GM18861 (cell line): ENCODE results near the gene EPG5.
"Not testable (repeated sequence)": the region's sequence is repeated elsewhere in the genome, so short reads cannot be mapped to it uniquely, and the experiment has no call there.

ENCODE experiments used
- ATAC-seq: cut with Tn5 transposase; IDR thresholded peaks from one replicate; pipeline ENCODE4 v1.9.1; 2021; ENCODE audit not compliant: unreplicated experiment

EPG5 gene

GRCh38 chr18:45980229-45980628 is 13.1 kb upstream of the EPG5 start:
- ATAC-seq, result no peak

DNA sequence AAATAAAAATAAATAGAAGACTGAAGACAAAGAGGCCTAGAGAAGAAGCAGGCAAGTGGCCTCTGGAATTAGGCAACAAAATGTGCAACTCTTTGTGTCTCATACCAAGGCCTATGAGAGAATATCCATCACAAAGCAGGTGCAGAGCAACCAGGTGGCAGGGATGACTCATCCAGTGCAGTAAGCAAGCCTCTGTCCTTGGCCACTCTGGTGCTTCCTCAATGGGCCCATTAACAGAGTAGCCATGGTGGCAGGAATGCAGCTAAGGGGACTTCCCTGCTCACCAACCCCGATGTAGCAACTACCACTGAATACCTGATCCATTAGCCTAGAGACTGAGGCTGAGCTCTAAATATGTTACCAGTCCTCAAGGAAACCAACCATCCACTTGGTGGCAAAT is 11.0 kb upstream of the EPG5 start:
- no peak for ATAC-seq

DNA sequence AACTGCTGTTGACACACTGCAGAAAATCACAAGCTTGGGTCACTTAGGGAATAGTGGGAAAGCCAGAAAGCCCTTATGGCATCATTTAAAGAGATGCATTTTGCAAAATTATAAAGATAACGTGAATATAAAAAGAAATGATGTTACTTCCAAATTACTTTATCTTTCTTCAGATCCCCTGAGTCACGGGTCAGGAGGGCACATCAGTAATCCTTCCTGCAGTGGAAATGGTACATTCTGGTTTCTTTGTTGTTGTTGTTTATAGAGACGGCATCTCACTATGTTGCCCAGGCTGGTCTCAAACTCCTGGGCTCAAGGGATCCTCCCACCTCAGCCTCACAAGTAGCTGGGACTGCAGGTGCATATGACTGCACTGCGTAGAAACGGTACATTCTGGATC is 9.8 kb upstream of the EPG5 start:
- ATAC-seq, result no peak

DNA sequence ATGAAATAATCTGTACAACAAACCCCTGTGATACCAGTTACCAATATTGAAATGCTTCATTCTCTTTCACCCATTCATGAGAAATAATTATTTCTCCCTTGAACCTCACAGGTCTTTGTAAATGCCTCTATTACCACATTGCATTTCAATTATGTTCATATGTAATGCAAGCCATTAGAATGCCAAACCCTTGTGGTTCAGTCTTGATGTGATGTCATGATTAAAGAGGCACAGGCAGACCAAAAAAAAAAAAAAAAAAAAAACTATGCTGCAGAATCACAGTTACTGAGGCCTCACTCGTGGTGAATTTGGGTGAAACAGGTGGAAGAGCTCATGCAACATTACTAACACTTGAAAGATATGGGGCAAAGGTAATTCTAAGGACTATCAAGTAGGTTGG is 9.4 kb upstream of the EPG5 start:
- ATAC-seq, result no peak

- ATAC-seq, result no peak
Observed at GRCh38 chr18:45974088-45974536, 7.0 kb upstream of the EPG5 start.

GRCh38 chr18:45964913-45965312 is 2.2 kb downstream of the EPG5 start:
- ATAC-seq, result not testable (repeated sequence)

- ATAC-seq, result no peak
Observed at GRCh38 chr18:45962866-45963265, 4.3 kb downstream of the EPG5 start.

DNA sequence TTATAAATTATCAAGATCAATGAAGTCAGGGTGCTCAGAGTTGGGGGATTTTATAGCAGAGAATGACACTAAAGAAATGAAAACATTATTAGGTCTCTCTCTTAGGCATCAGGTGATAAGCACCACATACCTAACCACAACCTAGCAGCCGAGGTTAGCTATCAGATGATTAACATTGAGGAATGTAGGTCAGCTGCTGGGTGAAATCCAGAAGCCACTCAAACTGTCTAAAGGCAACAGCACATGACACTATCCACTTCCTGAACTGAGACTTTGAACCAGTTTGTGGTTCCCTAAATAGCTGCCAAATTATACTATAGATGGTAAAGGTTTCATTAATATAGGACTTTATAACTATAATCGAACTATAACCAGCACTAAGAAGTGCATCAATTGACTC is 4.7 kb downstream of the EPG5 start:
- no peak for ATAC-seq

- ATAC-seq, result not testable (repeated sequence)
Observed at GRCh38 chr18:45959484-45959883, 7.6 kb downstream of the EPG5 start.

DNA sequence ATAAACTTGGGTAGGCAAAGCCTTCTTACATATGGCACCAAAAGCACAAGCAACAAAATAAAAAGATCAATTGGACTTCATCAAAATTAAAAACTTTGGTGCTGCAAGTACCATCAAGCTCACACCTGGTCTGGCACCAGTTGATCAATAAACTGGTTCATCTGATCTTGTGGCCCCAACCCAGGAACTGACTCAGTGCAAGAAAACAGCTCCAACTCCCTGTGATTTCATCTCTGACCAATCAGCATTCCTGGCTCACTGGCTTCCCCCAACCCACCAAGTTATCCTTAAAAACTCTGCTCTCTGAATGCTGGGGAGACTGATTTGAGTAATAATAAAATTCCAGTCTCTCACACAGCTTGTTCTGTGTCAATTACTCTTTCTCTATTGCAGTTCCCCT is 8.4 kb downstream of the EPG5 start:
- ATAC-seq, result no peak

DNA sequence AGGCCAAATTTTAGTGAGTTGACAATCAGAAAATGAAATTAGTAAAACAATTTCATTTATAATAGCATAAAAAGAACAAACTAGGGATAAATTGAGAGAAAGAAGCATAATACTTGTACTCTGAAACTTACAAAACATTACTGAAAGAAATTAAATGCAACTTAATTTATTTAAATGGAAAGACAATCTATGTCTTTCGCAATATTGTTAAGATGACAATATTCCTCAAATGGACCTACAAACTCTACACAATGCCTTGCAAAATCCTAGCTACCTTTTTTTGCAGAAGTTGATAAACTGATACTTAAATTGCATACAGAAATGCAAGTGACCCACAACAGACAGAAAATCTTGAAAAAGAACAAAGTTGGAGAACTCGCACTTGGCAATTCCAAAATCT is 9.1 kb downstream of the EPG5 start:
- no peak for ATAC-seq

DNA sequence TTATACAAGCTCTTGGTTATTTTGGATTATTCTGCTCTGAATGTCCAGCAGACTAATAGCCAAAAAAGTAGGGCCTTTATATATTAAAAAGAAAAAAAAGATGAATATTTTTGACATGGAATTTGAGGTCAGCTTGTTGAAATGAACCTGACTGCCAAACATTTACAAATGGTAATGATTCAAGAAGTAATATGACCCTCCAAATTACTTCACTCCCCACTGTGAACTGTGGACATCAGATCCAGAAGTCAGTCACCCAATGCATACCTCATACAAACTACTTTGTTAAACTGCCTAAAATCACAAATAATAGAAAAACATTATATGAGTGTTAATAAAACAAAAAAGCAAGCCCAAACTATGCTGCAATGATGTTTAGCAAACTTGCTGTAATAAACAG is 10.0 kb downstream of the EPG5 start:
- ATAC-seq, result no peak

DNA sequence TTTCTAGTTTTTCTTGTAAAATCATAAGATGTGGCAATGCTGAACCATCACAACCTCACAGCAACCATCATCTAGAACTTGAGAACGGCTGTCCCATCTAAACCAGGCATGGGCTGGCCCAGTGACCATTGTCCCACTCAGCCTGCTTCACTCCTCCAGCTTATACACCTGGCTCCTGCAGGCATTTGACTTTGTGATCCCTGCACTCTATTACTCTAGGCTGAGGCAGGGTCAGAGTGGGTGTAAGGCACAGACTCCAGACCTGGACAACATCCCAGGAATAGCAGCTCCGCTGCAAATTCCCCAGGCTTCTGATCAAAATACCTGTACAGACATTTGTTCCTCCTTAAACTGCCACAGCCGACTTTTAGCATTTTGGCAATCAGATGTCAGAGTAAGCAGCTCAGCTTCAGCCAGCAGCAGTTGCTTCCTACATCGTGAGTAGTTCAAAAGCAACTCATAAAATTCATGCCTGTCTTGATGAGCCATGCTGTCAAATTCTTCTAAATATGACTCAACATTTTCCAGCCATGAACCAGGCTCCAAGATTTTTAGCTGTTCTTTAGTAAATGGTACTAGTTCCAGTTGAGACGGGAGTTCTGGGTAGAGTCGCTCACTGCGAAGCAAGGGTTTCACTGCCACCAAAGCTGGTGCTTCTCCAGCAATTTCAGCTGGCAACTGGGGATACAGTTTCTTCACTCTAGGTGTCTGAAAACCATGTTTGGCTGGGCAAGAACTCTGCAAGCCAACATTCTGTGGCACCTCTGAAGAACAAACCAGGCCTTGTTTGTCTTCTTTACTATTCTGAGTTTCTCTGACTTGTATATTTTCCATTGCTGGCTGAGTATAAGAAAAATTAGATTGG is 12.8 kb downstream of the EPG5 start:
- no peak for ATAC-seq

GRCh38 chr18:45951016-45951714 is 16.0 kb downstream of the EPG5 start:
- no peak for ATAC-seq

DNA sequence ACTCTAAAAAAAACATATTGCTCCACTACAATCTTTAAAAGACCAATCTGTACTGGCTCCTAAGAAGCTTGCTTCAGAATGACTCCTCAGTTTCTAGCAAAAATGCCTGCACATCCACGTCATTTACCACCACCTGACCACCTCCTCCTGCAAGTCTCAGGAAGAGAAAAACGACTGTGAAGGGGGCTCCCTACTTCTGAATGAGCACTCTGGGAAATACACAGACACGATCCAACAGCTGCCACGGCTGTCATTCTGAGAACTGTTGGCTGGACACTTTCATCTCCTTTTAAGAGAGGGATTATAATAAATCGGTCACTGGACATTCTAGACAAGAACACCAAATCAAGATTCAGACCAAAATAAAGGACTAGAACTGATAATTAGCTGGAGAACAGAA is 21.5 kb downstream of the EPG5 start:
- ATAC-seq, result no peak

- no peak for ATAC-seq
Observed at GRCh38 chr18:45940724-45941123, 26.4 kb downstream of the EPG5 start.

DNA sequence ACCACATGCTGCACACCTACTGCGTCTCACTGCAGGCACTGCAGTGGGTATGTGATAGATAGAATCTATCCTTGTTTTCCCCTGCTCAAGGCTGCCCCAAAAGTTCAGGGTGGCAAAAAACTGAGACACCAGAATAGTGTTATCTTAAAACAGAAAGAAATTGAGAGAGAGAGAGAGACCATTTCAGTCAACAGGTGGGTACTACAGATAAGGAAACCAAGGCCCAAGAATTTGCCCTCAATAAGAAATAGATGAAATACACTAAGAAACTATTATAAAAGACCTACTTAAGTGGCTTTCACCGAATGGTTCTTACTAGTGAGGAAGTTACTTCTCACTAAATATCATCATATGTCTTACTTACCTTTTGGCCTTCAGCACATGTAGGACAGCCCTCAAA is 27.9 kb downstream of the EPG5 start:
- no peak for ATAC-seq

GRCh38 chr18:45938488-45938935 is 28.6 kb downstream of the EPG5 start:
- ATAC-seq, result no peak

- ATAC-seq, result no peak
Observed at GRCh38 chr18:45935591-45936335, 31.4 kb downstream of the EPG5 start.

GRCh38 chr18:45932708-45933107 is 34.4 kb downstream of the EPG5 start:
- no peak for ATAC-seq

GRCh38 chr18:45930963-45931362 is 36.2 kb downstream of the EPG5 start:
- no peak for ATAC-seq

DNA sequence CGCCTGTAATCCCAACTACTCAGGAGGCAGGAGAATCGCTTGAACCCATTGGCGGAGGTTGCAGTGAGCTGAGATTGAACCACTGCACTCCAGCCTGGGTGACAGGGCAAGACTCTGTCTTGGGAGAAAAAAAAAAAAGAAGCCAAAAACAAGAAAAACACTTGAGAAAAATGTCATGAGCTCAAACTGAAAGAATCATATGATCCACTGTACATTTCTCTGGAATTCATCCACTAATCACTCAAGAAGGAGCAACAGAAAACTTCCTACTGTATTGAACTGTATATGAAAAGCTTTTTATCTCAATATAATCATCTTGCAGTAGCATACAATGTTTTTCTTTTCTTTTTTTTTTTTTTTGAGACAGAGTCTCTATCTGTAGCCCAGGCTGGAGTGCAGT is 40.4 kb downstream of the EPG5 start:
- ATAC-seq, result no peak
